ENCODE measurements around the gene NAIF1.

DNA sequence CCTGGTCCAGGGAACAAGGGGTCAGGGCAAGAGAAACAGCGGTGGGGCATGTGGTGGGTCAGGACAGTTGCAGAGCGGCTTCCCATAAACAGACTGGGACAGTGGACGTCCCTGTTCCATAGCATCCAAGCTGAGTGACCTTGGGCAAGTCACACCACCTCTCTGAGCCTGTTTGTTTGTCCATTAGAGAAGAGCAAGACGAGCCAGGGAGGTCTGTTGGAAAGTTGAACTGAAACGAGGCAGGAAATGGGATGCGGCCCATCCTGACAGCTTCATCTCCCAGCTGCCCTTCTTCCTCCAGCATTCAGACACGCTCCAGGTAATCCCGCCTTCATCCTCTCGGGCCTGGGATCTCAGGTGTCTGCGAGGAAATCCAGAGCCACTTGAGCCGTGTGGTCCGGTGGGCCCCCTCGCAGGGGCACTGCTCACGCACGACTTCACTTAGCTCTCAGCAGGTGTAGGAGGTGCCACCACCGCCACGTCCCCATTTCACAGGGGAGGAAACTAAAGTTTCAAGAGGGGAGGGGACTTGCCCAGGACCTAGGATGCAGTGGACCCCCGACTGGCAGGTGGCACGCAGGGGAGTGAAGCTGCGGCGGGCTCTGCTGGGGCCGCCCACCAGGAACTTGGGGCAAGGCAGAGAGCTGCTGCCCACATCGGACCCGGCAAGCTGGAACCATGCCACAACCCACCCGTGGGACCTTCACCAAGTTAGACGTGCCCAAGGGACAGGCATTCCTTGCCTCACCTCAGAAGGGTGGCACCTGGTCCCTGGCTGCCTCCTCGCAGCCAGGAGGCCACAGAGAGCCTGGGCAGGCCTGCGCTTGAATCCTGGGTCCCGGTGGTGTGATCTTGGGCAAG, 47.4 kb upstream of the NAIF1 start:
- TF ChIP-seq EZH2phosphoT487 (IDR thresholded peaks at IDR 0.05) (no peak), EZH2 (IDR thresholded peaks at IDR 0.05) (no peak)
- TF ChIP-seq, protein P1, sequence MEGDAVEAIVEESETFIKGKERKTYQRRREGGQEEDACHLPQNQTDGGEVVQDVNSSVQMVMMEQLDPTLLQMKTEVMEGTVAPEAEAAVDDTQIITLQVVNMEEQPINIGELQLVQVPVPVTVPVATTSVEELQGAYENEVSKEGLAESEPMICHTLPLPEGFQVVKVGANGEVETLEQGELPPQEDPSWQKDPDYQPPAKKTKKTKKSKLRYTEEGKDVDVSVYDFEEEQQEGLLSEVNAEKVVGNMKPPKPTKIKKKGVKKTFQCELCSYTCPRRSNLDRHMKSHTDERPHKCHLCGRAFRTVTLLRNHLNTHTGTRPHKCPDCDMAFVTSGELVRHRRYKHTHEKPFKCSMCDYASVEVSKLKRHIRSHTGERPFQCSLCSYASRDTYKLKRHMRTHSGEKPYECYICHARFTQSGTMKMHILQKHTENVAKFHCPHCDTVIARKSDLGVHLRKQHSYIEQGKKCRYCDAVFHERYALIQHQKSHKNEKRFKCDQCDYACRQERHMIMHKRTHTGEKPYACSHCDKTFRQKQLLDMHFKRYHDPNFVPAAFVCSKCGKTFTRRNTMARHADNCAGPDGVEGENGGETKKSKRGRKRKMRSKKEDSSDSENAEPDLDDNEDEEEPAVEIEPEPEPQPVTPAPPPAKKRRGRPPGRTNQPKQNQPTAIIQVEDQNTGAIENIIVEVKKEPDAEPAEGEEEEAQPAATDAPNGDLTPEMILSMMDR (IDR thresholded peaks at IDR 0.05): no peak
